Trophoblast cell (in vitro differentiated cells and primary cell): Measurements from ENCODE around the gene CTNNA1.
A peak's percentile ranks its signal among the peaks of the same experiment; 100 is the strongest.

ENCODE experiments used
- DNase-seq, 2 donors: peaks; one replicate each; pipeline ENCODE4 v3.0.0-alpha.2; 2016
- H2AFZ ChIP-seq: 2 replicates; pipeline ENCODE4 v1.6.1; 2013; ENCODE audit warnings: low read length, moderate library complexity, mild to moderate bottlenecking; ENCODE audit not compliant: insufficient read depth, poor library complexity
- H2AK5ac ChIP-seq: 2 replicates; pipeline ENCODE4 v1.6.1; 2013; ENCODE audit warnings: mild to moderate bottlenecking, low read length
- H2BK120ac ChIP-seq: 2 replicates; pipeline ENCODE4 v1.6.1; 2013; ENCODE audit warnings: low read length, mild to moderate bottlenecking, moderate library complexity; ENCODE audit not compliant: insufficient read depth, poor library complexity
- H2BK12ac ChIP-seq: 2 replicates; pipeline ENCODE4 v1.6.1; 2013; ENCODE audit warnings: mild to moderate bottlenecking, low read length, moderate library complexity
- H2BK5ac ChIP-seq: 2 replicates; pipeline ENCODE4 v1.6.1; 2013; ENCODE audit warnings: low read length, low read depth, moderate library complexity, mild to moderate bottlenecking; ENCODE audit not compliant: poor library complexity
- H3K14ac ChIP-seq: 2 replicates; pipeline ENCODE4 v1.6.1; 2013; ENCODE audit warnings: mild to moderate bottlenecking, low read length
- H3K18ac ChIP-seq: 2 replicates; pipeline ENCODE4 v1.6.1; 2013; ENCODE audit warnings: mild to moderate bottlenecking, low read length
- H3K23ac ChIP-seq: 2 replicates; pipeline ENCODE4 v1.6.1; 2013; ENCODE audit warnings: low read length
- H3K27ac ChIP-seq: 2 replicates; pipeline ENCODE4 v1.5.1; 2013; ENCODE audit warnings: low read depth, mild to moderate bottlenecking, inconsistent platforms, low read length, moderate library complexity
- H3K27me3 ChIP-seq: 2 replicates; pipeline ENCODE4 v1.6.1; 2013; ENCODE audit warnings: inconsistent platforms, mild to moderate bottlenecking, low read length, moderate library complexity; ENCODE audit not compliant: insufficient read depth
- H3K36me3 ChIP-seq, 2 experiments: 1 replicate in 1 of 2; 2 replicates in 1 of 2; pipeline ENCODE4 v1.6.1; 2013; ENCODE audit warnings: low read length in 2 of 2, mild to moderate bottlenecking in 2 of 2, moderate library complexity in 1 of 2; ENCODE audit not compliant: insufficient read depth in 2 of 2, control insufficient read depth in 1 of 2
- H3K4ac ChIP-seq: 2 replicates; pipeline ENCODE4 v1.6.1; 2013; ENCODE audit warnings: low read depth, mild to moderate bottlenecking, low read length, moderate library complexity
- H3K4me1 ChIP-seq, 2 experiments: 1 replicate in 1 of 2; 2 replicates in 1 of 2; pipeline ENCODE4 v1.6.1; 2013; ENCODE audit warnings: low read length in 2 of 2, mild to moderate bottlenecking in 2 of 2, moderate library complexity in 1 of 2; ENCODE audit not compliant: insufficient read depth in 2 of 2, control insufficient read depth in 1 of 2
- H3K4me2 ChIP-seq: 2 replicates; pipeline ENCODE4 v1.6.1; 2013; ENCODE audit warnings: inconsistent platforms, mild to moderate bottlenecking, low read length, moderate library complexity
- H3K4me3 ChIP-seq: 2 replicates; pipeline ENCODE4 v1.5.1; 2013; ENCODE audit warnings: mild to moderate bottlenecking, low read depth, low read length, inconsistent platforms
- H3K79me1 ChIP-seq: one replicate; pipeline ENCODE4 v1.6.1; 2013; ENCODE audit warnings: low read length
- H3K79me2 ChIP-seq: 2 replicates; pipeline ENCODE4 v1.6.1; 2013; ENCODE audit warnings: low read length, mild to moderate bottlenecking; ENCODE audit not compliant: control insufficient read depth, insufficient read depth, poor library complexity
- H3K9ac ChIP-seq: 2 replicates; pipeline ENCODE4 v1.6.1; 2013; ENCODE audit warnings: mild to moderate bottlenecking, low read length
- H3K9me3 ChIP-seq: 2 replicates; pipeline ENCODE4 v1.6.1; 2013; ENCODE audit warnings: low read depth, mild to moderate bottlenecking, control low read depth, inconsistent platforms, low read length; ENCODE audit not compliant: insufficient read depth
- H4K12ac ChIP-seq: 2 replicates; pipeline ENCODE4 v1.6.1; 2013; ENCODE audit warnings: low read depth, mild to moderate bottlenecking, low read length, moderate library complexity
- H4K8ac ChIP-seq: 2 replicates; pipeline ENCODE4 v1.6.1; 2013; ENCODE audit warnings: low read depth, mild to moderate bottlenecking, low read length, moderate library complexity
- H4K91ac ChIP-seq: one replicate; pipeline ENCODE4 v1.6.1; 2013; ENCODE audit warnings: low read depth, mild to moderate bottlenecking, low read length, moderate library complexity
- WGBS: extraction: QIAGEN DNeasy Blood & Tissue Kit; methylation state at CpG from one replicate; pipeline ENCODE4 v1.1.7; 2013; ENCODE audit warnings: missing lambda C conversion rate; ENCODE audit not compliant: insufficient read length, insufficient coverage; ENCODE audit errors: extremely low coverage; 5-methylcytosine and 5-hydroxymethylcytosine counted together

CTNNA1 gene

GRCh38 chr5:138978581-138978980 lies 225.4 kb downstream of the CTNNA1 start:
- no CpG with 5 or more reads among the region's 1 CpG for WGBS
- H3K18ac ChIP-seq, result no peak overlapping the region

GRCh38 chr5:138979684-138980280 lies 226.6 kb downstream of the CTNNA1 start:
- H3K36me3 ChIP-seq, result no peaks in the 10 kb centered on the region
- no peak overlapping the region for H3K4ac ChIP-seq
- no peak overlapping the region for H2AFZ ChIP-seq
- no peak overlapping the region for H2BK12ac ChIP-seq
- H3K4me3 ChIP-seq, result no peak overlapping the region
- no peaks in the 10 kb centered on the region for H3K27me3 ChIP-seq
- no peaks in the 10 kb centered on the region for H3K79me2 ChIP-seq
- WGBS, result no CpG with 5 or more reads among the region's 5 CpGs
- peaks cover 1 to 5% of the 10 kb centered on the region in 2 experiments for H3K4me1 ChIP-seq
- no peak overlapping the region for H3K27ac ChIP-seq
- H3K18ac ChIP-seq, result no peak overlapping the region
- no peak overlapping the region for H2AK5ac ChIP-seq
- peaks cover 2% of the 10 kb centered on the region for H3K79me1 ChIP-seq
- H3K14ac ChIP-seq, result no peak overlapping the region
- H3K23ac ChIP-seq, result no peak overlapping the region
- H4K91ac ChIP-seq, result no peak overlapping the region
- H3K4me2 ChIP-seq, result no peak overlapping the region
- DNase-seq, result no peak
- H4K12ac ChIP-seq, result no peak overlapping the region
- H3K9me3 ChIP-seq, result no peaks in the 10 kb centered on the region
- no peak overlapping the region for H3K9ac ChIP-seq
- H4K8ac ChIP-seq, result no peak overlapping the region
- no peak overlapping the region for H2BK5ac ChIP-seq
- no peak overlapping the region for H2BK120ac ChIP-seq

More at GRCh38 chr5:138978581-138978980, 225.4 kb downstream of the CTNNA1 start:
- Histone ChIP-seq H4K8ac (no peak overlapping the region), H2AFZ (no peak overlapping the region), H2BK12ac (no peak overlapping the region), H3K27me3 (no peaks in the 10 kb centered on the region), H3K9me3 (no peaks in the 10 kb centered on the region), H3K9ac (no peak overlapping the region), H3K23ac (no peak overlapping the region), H2AK5ac (no peak overlapping the region), H4K91ac (no peak overlapping the region), H3K14ac (no peak overlapping the region), H3K79me2 (no peaks in the 10 kb centered on the region), H2BK5ac (no peak overlapping the region), H3K4me1 (peaks cover 0 to 2% of the 10 kb centered on the region in 2 experiments), H2BK120ac (no peak overlapping the region), H4K12ac (no peak overlapping the region), H3K4me3 (no peak overlapping the region), H3K4me2 (no peak overlapping the region), H3K79me1 (peaks cover 2% of the 10 kb centered on the region), H3K4ac (no peak overlapping the region), H3K27ac (no peak overlapping the region), H3K36me3 (no peaks in the 10 kb centered on the region)
- no peak for DNase-seq

- H3K18ac ChIP-seq, result no peak overlapping the region
- H3K79me2 ChIP-seq, result no peaks in the 10 kb centered on the region
- H3K14ac ChIP-seq, result no peak overlapping the region
- H4K8ac ChIP-seq, result no peak overlapping the region
- H3K4me1 ChIP-seq, result peaks cover 2 to 5% of the 10 kb centered on the region in 2 experiments
- no peaks in the 10 kb centered on the region for H3K9me3 ChIP-seq
- no peak overlapping the region for H2AK5ac ChIP-seq
- H4K91ac ChIP-seq, result no peak overlapping the region
- no peak overlapping the region for H2BK5ac ChIP-seq
- H3K27ac ChIP-seq, result no peak overlapping the region
- no peak overlapping the region for H2BK12ac ChIP-seq
- H3K4me2 ChIP-seq, result no peak overlapping the region
- H3K79me1 ChIP-seq, result peaks cover 2% of the 10 kb centered on the region
- H3K4ac ChIP-seq, result no peak overlapping the region
- no peaks in the 10 kb centered on the region for H3K36me3 ChIP-seq
- H3K27me3 ChIP-seq, result no peaks in the 10 kb centered on the region
- no peak overlapping the region for H2BK120ac ChIP-seq
- H3K23ac ChIP-seq, result no peak overlapping the region
- H4K12ac ChIP-seq, result no peak overlapping the region
- H3K4me3 ChIP-seq, result no peak overlapping the region
- DNase-seq, result no peak
- H2AFZ ChIP-seq, result no peak overlapping the region
- no peak overlapping the region for H3K9ac ChIP-seq
Observed at GRCh38 chr5:138980441-138980840, 227.2 kb downstream of the CTNNA1 start.

GRCh38 chr5:138981131-138981530 lies 227.9 kb downstream of the CTNNA1 start:
- H2BK12ac ChIP-seq, result no peak overlapping the region
- no peaks in the 10 kb centered on the region for H3K36me3 ChIP-seq
- no peak overlapping the region for H3K9ac ChIP-seq
- H4K91ac ChIP-seq, result no peak overlapping the region
- no peak overlapping the region for H3K4ac ChIP-seq
- no peak overlapping the region for H3K23ac ChIP-seq
- no peak overlapping the region for H2BK120ac ChIP-seq
- H2AFZ ChIP-seq, result no peak overlapping the region
- H2AK5ac ChIP-seq, result no peak overlapping the region
- H3K14ac ChIP-seq, result no peak overlapping the region
- peaks cover 2 to 5% of the 10 kb centered on the region in 2 experiments for H3K4me1 ChIP-seq
- H3K79me1 ChIP-seq, result peaks cover 2% of the 10 kb centered on the region
- no peak overlapping the region for H2BK5ac ChIP-seq
- no peak overlapping the region for H3K18ac ChIP-seq
- DNase-seq, result peak; percentile 45 to 56
- no peak overlapping the region for H3K4me2 ChIP-seq
- no peak overlapping the region for H4K12ac ChIP-seq
- no peak overlapping the region for H3K4me3 ChIP-seq
- H3K27ac ChIP-seq, result no peak overlapping the region
- H3K79me2 ChIP-seq, result no peaks in the 10 kb centered on the region
- WGBS, result no CpG with 5 or more reads among the region's 3 CpGs
- H3K27me3 ChIP-seq, result no peaks in the 10 kb centered on the region
- H4K8ac ChIP-seq, result no peak overlapping the region
- no peaks in the 10 kb centered on the region for H3K9me3 ChIP-seq
